Kidney (tissue), 14 donors: ENCODE measurements around the gene TPM1. TPM values are rescaled to one million over a fixed set of nuclear protein-coding genes. Genes with fewer than 3 reads are reported as not detected.
A peak's percentile ranks its signal among the peaks of the same experiment; 100 is the strongest.

Source experiments
- DNase-seq, 5 donors: peaks; one replicate each; pipeline ENCODE4 v3.0.0-alpha.2; 2013 to 2020
- FAIRE-seq: peaks from 2 replicates; lab custom pipeline; 2012; peaks lifted over from hg19 to GRCh38; lab: Jason Lieb, UNC
- H3K27ac ChIP-seq, 2 donors: one replicate each; pipeline ENCODE4 v1.7.0; 2013; ENCODE audit warnings: low read depth in 2 of 2, low read length in 2 of 2, inconsistent platforms in 1 of 2
- H3K27me3 ChIP-seq: one replicate; pipeline ENCODE4 v1.7.1; 2013; ENCODE audit warnings: low read length, inconsistent platforms; ENCODE audit not compliant: control insufficient read depth, insufficient read depth
- H3K36me3 ChIP-seq, 3 donors: one replicate each; pipeline versions ENCODE4 v1.7.0 to v1.7.1; 2013; ENCODE audit warnings: low read length in 3 of 3, control low read depth in 1 of 3, inconsistent platforms in 1 of 3; ENCODE audit not compliant: insufficient read depth in 3 of 3, control insufficient read depth in 2 of 3
- H3K4me1 ChIP-seq, 3 donors: one replicate each; pipeline versions ENCODE4 v1.7.0 to v1.7.1; 2013; ENCODE audit warnings: low read length in 3 of 3, inconsistent platforms in 1 of 3, low read depth in 1 of 3; ENCODE audit not compliant: control insufficient read depth in 2 of 3, insufficient read depth in 2 of 3
- H3K4me3 ChIP-seq, 3 donors: one replicate each; pipeline versions ENCODE4 v1.7.0 to v1.8.1; 2013; ENCODE audit warnings: low read length in 3 of 3, control low read depth in 1 of 3, inconsistent platforms in 1 of 3
- H3K9ac ChIP-seq, 3 donors: one replicate each; pipeline versions ENCODE4 v1.7.0 to v1.7.1; 2013; ENCODE audit warnings: low read length in 3 of 3, control low read depth in 1 of 3, inconsistent platforms in 1 of 3
- H3K9me3 ChIP-seq, 3 donors: one replicate each; pipeline versions ENCODE4 v1.7.0 to v1.7.1; 2013; ENCODE audit warnings: low read length in 3 of 3, control low read depth in 1 of 3, inconsistent platforms in 1 of 3; ENCODE audit not compliant: control insufficient read depth in 2 of 3, insufficient read depth in 1 of 3
- CTCF ChIP-seq: IDR thresholded peaks from 3 replicates; pipeline ENCODE4 v1.5.1; 2012; ENCODE audit warnings: mild to moderate bottlenecking, moderate library complexity, borderline replicate concordance; ENCODE audit not compliant: insufficient read depth; ENCODE audit errors: extremely low read depth
- intact Hi-C: fragments of 100-400 bp; cut with DNase I; formaldehyde crosslinking; loops from one replicate; pipeline ENCODE4 v1.11.1; 2022
- polyA plus RNA-seq: library from polyadenylated mRNA; stranded (reverse); fragments of 350-450 nt; fragmentation: Illumina TruSeq; extraction: RNeasy Lipid Tissue Mini Kit (QIAGEN cat#74804); gene quantifications from one replicate; pipeline ENCODE4 v1.2.3, GENCODE V29; 2014; ENCODE audit warnings: low read depth, low replicate concordance; ENCODE audit not compliant: insufficient read depth
- total RNA-seq: library from RNA; stranded (reverse); fragmentation: NEBNext Ultra II Directional; extraction: Animal tissue kit (Norgen Biotek cat#: 25700); gene quantifications from one replicate; pipeline ENCODE4 v1.2.1, GENCODE V29; 2021
- donor health status: control.
- donor health status: control.
- donor health status: control.
- donor health status: control.
- donor health status: control.
- donor health status: DM: yes; HTN: yes; CAD: no.
- donor health status: Normal renal cell carcinoma (clear cell type).

The TPM1 gene
- total and polyA plus RNA-seq, 2 donors from 2014 or later: 252 to 473 TPM

- Histone ChIP-seq H3K27ac (peak overlapping the region; percentile 74 to 89), H3K4me1 (peaks cover 11 to 54% (median 43%) of the 10 kb centered on the region in 3 donors), H3K9ac (no peak overlapping the region), H3K27me3 (no peaks in the 10 kb centered on the region), H3K36me3 (peaks cover 19 to 30% (median 22%) of the 10 kb centered on the region in 3 donors), H3K9me3 (no peaks in the 10 kb centered on the region), H3K4me3 (peak overlapping the region in 1 of 3 donors; percentile 5)
- TF ChIP-seq CTCF: no peak
- intact Hi-C loops: no loop called here
- no peak for FAIRE-seq
- DNase-seq: peak in 2 of 5 donors; percentile 81
Measured at GRCh38 chr15:63054985-63055384, 12.4 kb downstream of the TPM1 start.

GRCh38 chr15:63056829-63057228 lies 14.3 kb downstream of the TPM1 start:
- DNase-seq (no peak), FAIRE-seq (no peak)
- Histone ChIP-seq H3K27ac (no peak overlapping the region), H3K9me3 (no peaks in the 10 kb centered on the region), H3K36me3 (peaks cover 36 to 45% (median 36%) of the 10 kb centered on the region in 3 donors), H3K4me3 (no peak overlapping the region), H3K27me3 (no peaks in the 10 kb centered on the region), H3K4me1 (peaks cover 6 to 36% (median 29%) of the 10 kb centered on the region in 3 donors), H3K9ac (no peak overlapping the region)
- no peak for TF ChIP-seq CTCF
- intact Hi-C loops: no loop called here

- H3K36me3 ChIP-seq: peaks cover 42 to 53% (median 43%) of the 10 kb centered on the region in 3 donors
- no peak overlapping the region for H3K9ac ChIP-seq
- no peaks in the 10 kb centered on the region for H3K27me3 ChIP-seq
- no peaks in the 10 kb centered on the region for H3K9me3 ChIP-seq
- DNase-seq (no peak), FAIRE-seq (no peak)
- H3K4me3 ChIP-seq: no peak overlapping the region
- H3K27ac ChIP-seq: no peak overlapping the region
- no peak for TF ChIP-seq CTCF
- H3K4me1 ChIP-seq: peaks cover 6 to 28% (median 22%) of the 10 kb centered on the region in 3 donors
- intact Hi-C loops: no loop called here
Measured at GRCh38 chr15:63057468-63058345, 15.2 kb downstream of the TPM1 start.
